Liver (tissue), 9 donors: ENCODE data around the gene PEX14. TPM values are rescaled to one million over a fixed set of nuclear protein-coding genes. Genes with fewer than 3 reads are reported as not detected.

Experiments used
- DNase-seq: peaks from one replicate; pipeline ENCODE4 v3.0.0-alpha.2; 2017; ENCODE audit warnings: low spot score
- H3K27ac ChIP-seq, 2 donors: one replicate each; pipeline ENCODE4 v1.7.0; 2013; ENCODE audit warnings: inconsistent platforms in 2 of 2, low read length in 2 of 2, control low read depth in 1 of 2, low read depth in 1 of 2, mild to moderate bottlenecking in 1 of 2
- H3K27me3 ChIP-seq, 4 donors: one replicate each; pipeline versions ENCODE4 v1.6.1 to v1.7.0; 2013; ENCODE audit warnings: low read length in 3 of 4, inconsistent platforms in 1 of 4, mild to moderate bottlenecking in 1 of 4, moderate library complexity in 1 of 4; ENCODE audit not compliant: control insufficient read depth in 4 of 4, insufficient read depth in 4 of 4
- H3K36me3 ChIP-seq, 4 donors: one replicate each; pipeline versions ENCODE4 v1.6.1 to v1.7.0; 2013; ENCODE audit warnings: low read length in 3 of 4, mild to moderate bottlenecking in 3 of 4, low read depth in 1 of 4, moderate library complexity in 1 of 4; ENCODE audit not compliant: control insufficient read depth in 4 of 4, insufficient read depth in 3 of 4
- H3K4me1 ChIP-seq, 4 donors: one replicate each; pipeline versions ENCODE4 v1.6.1 to v1.7.0; 2013; ENCODE audit warnings: low read length in 3 of 4, mild to moderate bottlenecking in 3 of 4, moderate library complexity in 1 of 4; ENCODE audit not compliant: control insufficient read depth in 4 of 4, insufficient read depth in 4 of 4
- H3K4me3 ChIP-seq, 3 donors: one replicate each; pipeline versions ENCODE4 v1.6.1 to v1.7.0; 2013; ENCODE audit warnings: low read length in 3 of 3, control low read depth in 1 of 3, low read depth in 1 of 3, mild to moderate bottlenecking in 1 of 3
- H3K9ac ChIP-seq, 2 donors: one replicate each; pipeline ENCODE4 v1.7.0; 2013; ENCODE audit warnings: low read length in 2 of 2, mild to moderate bottlenecking in 2 of 2, moderate library complexity in 2 of 2, control low read depth in 1 of 2, low read depth in 1 of 2
- H3K9me3 ChIP-seq, 4 donors: one replicate each; pipeline versions ENCODE4 v1.6.1 to v1.7.0; 2013; ENCODE audit warnings: low read length in 3 of 4; ENCODE audit not compliant: control insufficient read depth in 4 of 4
- ATF3 ChIP-seq: IDR thresholded peaks from 2 replicates; pipeline ENCODE4 v1.6.1; 2016; ENCODE audit warnings: antibody characterized with exemption
- EGR1 ChIP-seq, 2 donors: IDR thresholded peaks; 2 replicates each; pipeline ENCODE4 v1.6.1; 2016 to 2018; ENCODE audit warnings: antibody characterized with exemption in 2 of 2, low read depth in 2 of 2
- FOXA1 ChIP-seq: IDR thresholded peaks from 2 replicates; pipeline ENCODE4 v1.6.1; 2016; ENCODE audit warnings: antibody characterized with exemption
- FOXA2 ChIP-seq: IDR thresholded peaks from 2 replicates; pipeline ENCODE4 v1.6.1; 2016; ENCODE audit warnings: antibody characterized with exemption
- GABPA ChIP-seq, 2 donors: IDR thresholded peaks in 1 of 2; conservative IDR thresholded peaks in 1 of 2; 2 replicates each; pipeline ENCODE4 v1.6.1; 2016; ENCODE audit warnings: antibody characterized with exemption in 2 of 2, mild to moderate bottlenecking in 1 of 2, moderate library complexity in 1 of 2
- HNF4A ChIP-seq, 2 donors: conservative IDR thresholded peaks; 2 replicates each; pipeline ENCODE4 v1.6.1; 2016; ENCODE audit warnings: antibody characterized with exemption in 2 of 2, mild to moderate bottlenecking in 2 of 2
- HNF4G ChIP-seq: IDR thresholded peaks from 2 replicates; pipeline ENCODE4 v1.6.1; 2016; ENCODE audit warnings: antibody characterized with exemption
- JUND ChIP-seq, 2 donors: IDR thresholded peaks; 2 replicates each; pipeline ENCODE4 v1.6.1; 2016; ENCODE audit warnings: antibody characterized with exemption in 2 of 2
- NR2F2 ChIP-seq: IDR thresholded peaks from 2 replicates; pipeline ENCODE4 v1.6.1; 2016; ENCODE audit warnings: antibody characterized with exemption
- REST ChIP-seq: IDR thresholded peaks from 2 replicates; pipeline ENCODE4 v1.6.1; 2016; ENCODE audit warnings: antibody characterized with exemption, mild to moderate bottlenecking
- RXRA ChIP-seq, 2 donors: IDR thresholded peaks; 2 replicates each; pipeline ENCODE4 v1.6.1; 2017 to 2018; ENCODE audit warnings: antibody characterized with exemption in 2 of 2, mild to moderate bottlenecking in 1 of 2
- SP1 ChIP-seq: IDR thresholded peaks from 2 replicates; pipeline ENCODE4 v1.6.1; 2018; ENCODE audit warnings: antibody characterized with exemption, mild to moderate bottlenecking
- TAF1 ChIP-seq: conservative IDR thresholded peaks from 2 replicates; pipeline ENCODE4 v1.6.1; 2016; ENCODE audit warnings: antibody characterized with exemption, mild to moderate bottlenecking
- YY1 ChIP-seq: IDR thresholded peaks from 2 replicates; pipeline ENCODE4 v1.6.1; 2016; ENCODE audit warnings: antibody characterized with exemption, mild to moderate bottlenecking
- ZBTB33 ChIP-seq: IDR thresholded peaks from 2 replicates; pipeline ENCODE4 v1.6.1; 2016; ENCODE audit warnings: antibody characterized with exemption
- WGBS: extraction: QIAGEN DNeasy Blood & Tissue Kit; methylation state at CpG from one replicate; pipeline ENCODE4 v1.1.7; 2013; 5-methylcytosine and 5-hydroxymethylcytosine counted together
- polyA plus RNA-seq, 2 donors: library from polyadenylated mRNA; stranded (reverse) in 1 of 2; unstranded in 1 of 2; fragments of 200-250 nt in 1 of 2; fragments of >200 nt in 1 of 2; fragmentation: Nextera tagmentation in 1 of 2; extraction: Ambion mirVana in 1 of 2; gene quantifications; one replicate each; pipeline versions ENCODE4 v1.2.1 to v1.2.3, GENCODE V29; 2013 to 2015
- total RNA-seq, 2 donors: library from RNA; depleted of rRNA; stranded (reverse); fragments of >200 nt; gene quantifications; one replicate each; pipeline ENCODE4 v1.2.3, GENCODE V29; 2014
- TF ChIP-seq, protein P1 (sequence below): fragments of 150-350 bp; IDR thresholded peaks from 2 replicates; pipeline ENCODE4 v1.5.1; 2017; ENCODE audit warnings: improper control_type of control experiment, low read depth, low read length; ENCODE audit not compliant: missing input control
- TF ChIP-seq, protein P2 (sequence below): IDR thresholded peaks from 2 replicates; pipeline ENCODE4 v1.6.1; 2016; ENCODE audit warnings: antibody characterized with exemption
- donor health status: healthy.
- donor health status: healthy.
- donor health status: healthy.
- donor health status: healthy.
- donor health status: healthy.

PEX14 gene
- total and polyA plus RNA-seq, 4 donors, result 7.1 to 16.1 (median 11.7) TPM

DNA sequence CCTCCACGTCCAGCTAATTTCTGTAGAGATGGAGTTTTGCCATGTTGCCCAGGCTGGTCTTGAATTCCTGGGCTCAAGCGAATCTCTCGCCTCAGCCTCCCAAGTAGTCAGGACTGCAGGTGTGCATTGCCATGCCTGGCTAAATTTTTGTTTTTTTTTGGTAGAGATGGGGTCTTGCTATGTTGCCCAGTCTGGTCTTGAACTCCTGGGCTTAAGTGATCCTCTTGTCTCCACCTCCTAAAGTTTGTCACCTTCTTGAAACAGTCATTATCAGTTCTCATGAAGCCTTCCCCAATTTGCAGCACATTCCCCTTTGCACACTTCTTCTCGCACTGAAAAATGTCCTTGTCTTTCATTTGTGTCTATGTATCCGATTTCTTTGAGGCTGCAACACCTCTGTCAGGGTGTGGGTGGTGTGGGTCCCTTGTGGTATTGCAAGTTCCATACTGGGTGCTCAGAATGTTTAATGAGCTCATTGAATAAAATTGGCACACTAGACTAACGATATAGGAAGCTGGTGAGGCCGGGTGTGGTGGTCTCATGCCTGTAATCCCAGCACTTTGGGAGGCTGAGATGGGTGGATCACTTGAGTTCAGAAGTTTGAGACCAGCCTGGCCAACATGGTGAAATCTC lies 27.8 kb upstream of the PEX14 start:
- WGBS, result 96% methylated on average over 7 of the region's 7 CpGs
- Histone ChIP-seq H3K4me1 (no peaks in the 10 kb centered on the region), H3K9ac (no peak overlapping the region), H3K27ac (no peak overlapping the region), H3K27me3 (no peaks in the 10 kb centered on the region), H3K4me3 (no peak overlapping the region), H3K36me3 (peaks cover 0 to 2% (median 0%) of the 10 kb centered on the region in 4 donors), H3K9me3 (no peaks in the 10 kb centered on the region)
- no peak for TF ChIP-seq YY1
- TF ChIP-seq GABPA (IDR thresholded peaks at IDR 0.05 in 1 of 2, conservative IDR thresholded peaks at IDR 0.05 in 1 of 2), result no peak
- TF ChIP-seq JUND (IDR thresholded peaks at IDR 0.05), result no peak
- TF ChIP-seq FOXA1, result no peak
- TF ChIP-seq, protein P1, sequence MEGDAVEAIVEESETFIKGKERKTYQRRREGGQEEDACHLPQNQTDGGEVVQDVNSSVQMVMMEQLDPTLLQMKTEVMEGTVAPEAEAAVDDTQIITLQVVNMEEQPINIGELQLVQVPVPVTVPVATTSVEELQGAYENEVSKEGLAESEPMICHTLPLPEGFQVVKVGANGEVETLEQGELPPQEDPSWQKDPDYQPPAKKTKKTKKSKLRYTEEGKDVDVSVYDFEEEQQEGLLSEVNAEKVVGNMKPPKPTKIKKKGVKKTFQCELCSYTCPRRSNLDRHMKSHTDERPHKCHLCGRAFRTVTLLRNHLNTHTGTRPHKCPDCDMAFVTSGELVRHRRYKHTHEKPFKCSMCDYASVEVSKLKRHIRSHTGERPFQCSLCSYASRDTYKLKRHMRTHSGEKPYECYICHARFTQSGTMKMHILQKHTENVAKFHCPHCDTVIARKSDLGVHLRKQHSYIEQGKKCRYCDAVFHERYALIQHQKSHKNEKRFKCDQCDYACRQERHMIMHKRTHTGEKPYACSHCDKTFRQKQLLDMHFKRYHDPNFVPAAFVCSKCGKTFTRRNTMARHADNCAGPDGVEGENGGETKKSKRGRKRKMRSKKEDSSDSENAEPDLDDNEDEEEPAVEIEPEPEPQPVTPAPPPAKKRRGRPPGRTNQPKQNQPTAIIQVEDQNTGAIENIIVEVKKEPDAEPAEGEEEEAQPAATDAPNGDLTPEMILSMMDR, result no peak
- TF ChIP-seq FOXA2, result no peak
- no peak for TF ChIP-seq EGR1 (IDR thresholded peaks at IDR 0.05; ENCODE audit: low read depth in 2 of 2)
- no peak for TF ChIP-seq ZBTB33
- TF ChIP-seq NR2F2, result no peak
- TF ChIP-seq, protein P2, sequence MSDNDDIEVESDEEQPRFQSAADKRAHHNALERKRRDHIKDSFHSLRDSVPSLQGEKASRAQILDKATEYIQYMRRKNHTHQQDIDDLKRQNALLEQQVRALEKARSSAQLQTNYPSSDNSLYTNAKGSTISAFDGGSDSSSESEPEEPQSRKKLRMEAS, result no peak
- no peak for TF ChIP-seq RXRA (IDR thresholded peaks at IDR 0.05)
- TF ChIP-seq ATF3, result no peak
- TF ChIP-seq SP1, result no peak
- TF ChIP-seq HNF4A (conservative IDR thresholded peaks at IDR 0.05), result no peak
- TF ChIP-seq REST, result no peak
- DNase-seq, result no peak

DNA sequence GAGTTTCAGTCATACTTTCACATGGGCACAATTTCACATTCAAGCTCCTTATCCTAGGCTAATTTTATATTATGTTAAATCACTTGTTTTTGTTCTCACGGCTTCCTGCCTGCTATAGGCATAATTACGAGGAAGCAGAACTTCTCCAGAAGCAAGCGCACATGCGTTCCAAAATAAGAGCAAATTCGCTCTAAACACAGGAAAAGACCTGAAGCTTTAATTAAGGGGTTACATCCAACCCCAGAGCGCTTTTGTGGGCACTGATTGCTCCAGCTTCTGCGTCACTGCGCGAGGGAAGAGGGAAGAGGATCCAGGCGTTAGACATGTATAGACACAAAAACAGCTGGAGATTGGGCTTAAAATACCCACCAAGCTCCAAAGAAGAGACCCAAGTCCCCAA lies 25.0 kb upstream of the PEX14 start, which contains the start of gene CORT:
Gene CORT, plus strand, starts transcription at position 281 of the 400 bp plus-strand sequence. CDS start 193 bp downstream, outside the sequence.
- Histone ChIP-seq H3K36me3 (peaks cover 0 to 1% (median under 1%) of the 10 kb centered on the region in 4 donors), H3K9ac (no peak within 1 kb of the TSS), H3K4me3 (no peak within 1 kb of the TSS), H3K27ac (no peak within 1 kb of the TSS), H3K4me1 (no peaks in the 10 kb centered on the region), H3K27me3 (no peaks in the 10 kb centered on the region), H3K9me3 (no peaks in the 10 kb centered on the region)
- DNase-seq, result no peak
- WGBS, result 93% methylated on average over 10 of the region's 10 CpGs
- TF ChIP-seq SP1, result no peak
- TF ChIP-seq JUND (IDR thresholded peaks at IDR 0.05), result no peak
- TF ChIP-seq, protein P1, result no peak
- no peak for TF ChIP-seq TAF1
- no peak for TF ChIP-seq REST
- no peak for TF ChIP-seq ATF3
- TF ChIP-seq FOXA2, result no peak
- no peak for TF ChIP-seq FOXA1
- TF ChIP-seq HNF4G, result no peak
- TF ChIP-seq HNF4A (conservative IDR thresholded peaks at IDR 0.05), result no peak
- TF ChIP-seq RXRA (IDR thresholded peaks at IDR 0.05), result no peak
